Mucosa of stomach (tissue), 1 donor: ENCODE measurements around the gene KISS1R.

Source experiments
- H3K27me3 ChIP-seq: one replicate; pipeline ENCODE4 v1.7.0; 2013; ENCODE audit warnings: mild to moderate bottlenecking, low read length; ENCODE audit not compliant: control insufficient read depth, insufficient read depth
- H3K36me3 ChIP-seq: one replicate; pipeline ENCODE4 v1.7.0; 2013; ENCODE audit warnings: low read length; ENCODE audit not compliant: control insufficient read depth, insufficient read depth
- H3K4me1 ChIP-seq: one replicate; pipeline ENCODE4 v1.7.0; 2013; ENCODE audit warnings: mild to moderate bottlenecking, low read length; ENCODE audit not compliant: control insufficient read depth, insufficient read depth
- H3K4me3 ChIP-seq: one replicate; pipeline ENCODE4 v1.7.0; 2013; ENCODE audit warnings: low read length
- H3K9ac ChIP-seq: one replicate; pipeline ENCODE4 v1.7.0; 2013; ENCODE audit warnings: mild to moderate bottlenecking, low read length, moderate library complexity
- H3K9me3 ChIP-seq: one replicate; pipeline ENCODE4 v1.7.0; 2013; ENCODE audit warnings: mild to moderate bottlenecking, low read length, moderate library complexity; ENCODE audit not compliant: control insufficient read depth
- donor health status: Pancreatic carcinoma.

Gene KISS1R

DNA sequence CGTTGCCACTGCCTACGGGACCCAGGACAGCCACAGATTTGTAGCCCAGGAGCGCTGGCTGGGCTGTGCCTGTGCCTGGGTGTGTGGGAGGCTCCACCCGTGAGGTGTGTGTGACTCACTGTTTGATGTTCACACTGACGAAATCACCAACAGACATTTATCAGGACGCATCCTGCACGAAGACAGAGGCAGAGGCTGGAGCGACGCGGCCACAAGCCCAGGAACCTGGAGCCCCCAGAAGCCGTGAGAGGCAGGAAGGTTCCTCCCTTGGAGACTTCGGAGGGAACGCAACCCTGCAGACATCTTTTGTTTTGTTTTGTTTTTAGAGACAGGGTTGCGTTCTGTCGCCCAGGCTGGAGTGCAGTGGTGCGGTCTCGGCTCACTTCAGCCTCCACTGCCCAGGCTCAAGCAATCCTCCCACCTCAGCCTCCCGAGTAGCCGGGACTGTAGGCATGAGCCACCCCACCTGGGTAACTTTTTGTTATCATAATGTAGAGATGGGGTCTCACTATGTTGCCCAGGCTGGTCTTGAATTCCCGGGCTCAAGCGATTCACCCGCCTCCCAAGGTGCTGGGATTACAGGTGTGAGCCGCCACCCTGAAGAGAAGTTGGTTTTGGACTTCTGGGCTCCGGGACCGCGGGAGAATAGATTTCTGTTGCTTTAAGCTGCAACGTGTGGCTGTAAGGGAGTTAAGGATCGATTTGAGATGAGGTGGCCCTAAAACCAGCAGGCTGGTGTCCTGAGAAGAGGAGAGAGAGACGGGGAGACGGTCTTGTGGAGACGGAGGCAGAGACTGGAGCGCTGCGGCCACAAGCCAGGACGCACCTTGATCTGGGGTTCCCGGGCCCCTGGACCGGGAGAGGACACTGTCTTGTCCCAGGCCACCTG is 42.1 kb downstream of the KISS1R start:
- Histone ChIP-seq H3K9ac (no peak overlapping the region), H3K4me1 (peaks cover 13% of the 10 kb centered on the region), H3K9me3 (no peaks in the 10 kb centered on the region), H3K4me3 (no peak overlapping the region), H3K27me3 (peaks cover 4% of the 10 kb centered on the region), H3K36me3 (no peaks in the 10 kb centered on the region)

DNA sequence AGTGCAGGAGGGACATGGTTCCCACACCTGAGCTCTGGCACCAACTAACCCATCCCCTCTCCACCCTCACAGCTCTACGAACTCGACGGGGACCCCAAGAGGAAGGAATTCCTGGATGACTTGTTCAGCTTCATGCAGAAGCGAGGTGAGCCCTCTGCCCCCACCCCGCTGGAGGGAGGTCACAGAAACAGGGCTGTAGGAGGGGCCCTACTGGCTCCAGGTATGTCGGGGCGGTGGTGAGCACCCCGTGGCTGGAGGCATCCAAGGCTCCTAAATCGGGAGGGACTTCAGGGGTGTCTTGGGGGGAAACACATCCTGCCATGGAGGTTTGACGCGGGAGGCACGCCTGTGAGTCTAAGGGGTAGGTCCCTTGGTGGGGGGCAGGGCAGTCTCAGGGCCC is 42.9 kb downstream of the KISS1R start:
- no peak overlapping the region for H3K9ac ChIP-seq
- no peak overlapping the region for H3K4me3 ChIP-seq
- peaks cover 4% of the 10 kb centered on the region for H3K27me3 ChIP-seq
- H3K9me3 ChIP-seq, result no peaks in the 10 kb centered on the region
- H3K4me1 ChIP-seq, result peaks cover 13% of the 10 kb centered on the region
- H3K36me3 ChIP-seq, result no peaks in the 10 kb centered on the region

DNA sequence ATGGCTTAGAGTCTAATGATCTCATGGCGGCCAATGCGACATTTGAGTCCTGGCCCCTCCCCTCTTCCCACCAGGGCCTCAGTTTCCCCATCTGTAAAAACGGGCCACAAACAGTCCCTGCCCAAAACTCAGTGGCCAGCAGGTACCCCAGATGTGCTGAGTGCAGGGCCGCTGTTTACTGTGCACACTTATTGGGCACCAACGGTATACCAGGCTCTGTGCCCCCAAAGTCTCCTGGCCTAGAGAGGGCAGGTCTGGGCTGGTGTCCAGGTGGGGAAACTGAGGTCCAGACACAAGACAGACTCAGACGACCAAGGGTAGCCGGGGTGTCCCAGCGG is 43.4 kb downstream of the KISS1R start:
- Histone ChIP-seq H3K9ac (no peak overlapping the region), H3K36me3 (no peaks in the 10 kb centered on the region), H3K4me3 (no peak overlapping the region), H3K9me3 (no peaks in the 10 kb centered on the region), H3K4me1 (peaks cover 13% of the 10 kb centered on the region), H3K27me3 (peaks cover 4% of the 10 kb centered on the region)

DNA sequence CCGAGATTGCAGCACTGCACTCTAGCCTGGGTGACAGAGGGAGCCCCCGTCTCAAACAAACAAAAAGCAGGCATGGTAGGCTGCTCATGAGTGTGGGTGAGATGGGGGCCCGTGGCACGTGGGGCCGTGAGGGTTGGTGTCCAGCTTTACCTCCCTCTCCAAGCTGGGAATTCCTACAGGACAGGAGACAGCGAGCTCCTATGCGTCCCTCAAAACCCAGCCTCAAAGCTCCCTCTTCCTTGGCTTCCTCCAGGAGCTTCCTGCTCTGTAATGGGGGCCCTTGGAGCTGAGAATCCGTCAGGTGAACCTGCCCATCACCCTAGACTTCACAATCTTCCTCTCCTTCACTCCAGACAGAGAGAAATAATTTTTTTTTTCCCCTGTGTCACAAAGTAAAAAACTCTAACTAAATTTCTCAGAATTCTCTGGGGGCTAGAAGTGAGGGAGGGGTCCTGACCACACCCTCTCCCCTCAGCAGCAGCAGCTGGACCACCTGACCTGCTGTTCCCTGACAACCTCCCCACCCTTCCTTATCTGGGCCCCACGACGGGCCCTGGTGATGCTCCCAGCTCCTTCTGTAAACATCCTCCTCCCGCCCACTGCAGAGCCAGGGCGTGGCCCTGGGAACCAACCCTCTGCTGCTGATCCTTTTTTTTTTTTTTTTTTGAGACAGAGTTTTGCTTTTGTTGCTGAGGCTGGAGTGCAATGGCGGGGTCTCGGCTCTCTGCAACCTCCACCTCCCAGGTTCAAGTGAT is 44.9 kb downstream of the KISS1R start:
- Histone ChIP-seq H3K27me3 (no peaks in the 10 kb centered on the region), H3K9me3 (no peaks in the 10 kb centered on the region), H3K4me3 (no peak overlapping the region), H3K4me1 (peaks cover 13% of the 10 kb centered on the region), H3K36me3 (no peaks in the 10 kb centered on the region), H3K9ac (no peak overlapping the region)

DNA sequence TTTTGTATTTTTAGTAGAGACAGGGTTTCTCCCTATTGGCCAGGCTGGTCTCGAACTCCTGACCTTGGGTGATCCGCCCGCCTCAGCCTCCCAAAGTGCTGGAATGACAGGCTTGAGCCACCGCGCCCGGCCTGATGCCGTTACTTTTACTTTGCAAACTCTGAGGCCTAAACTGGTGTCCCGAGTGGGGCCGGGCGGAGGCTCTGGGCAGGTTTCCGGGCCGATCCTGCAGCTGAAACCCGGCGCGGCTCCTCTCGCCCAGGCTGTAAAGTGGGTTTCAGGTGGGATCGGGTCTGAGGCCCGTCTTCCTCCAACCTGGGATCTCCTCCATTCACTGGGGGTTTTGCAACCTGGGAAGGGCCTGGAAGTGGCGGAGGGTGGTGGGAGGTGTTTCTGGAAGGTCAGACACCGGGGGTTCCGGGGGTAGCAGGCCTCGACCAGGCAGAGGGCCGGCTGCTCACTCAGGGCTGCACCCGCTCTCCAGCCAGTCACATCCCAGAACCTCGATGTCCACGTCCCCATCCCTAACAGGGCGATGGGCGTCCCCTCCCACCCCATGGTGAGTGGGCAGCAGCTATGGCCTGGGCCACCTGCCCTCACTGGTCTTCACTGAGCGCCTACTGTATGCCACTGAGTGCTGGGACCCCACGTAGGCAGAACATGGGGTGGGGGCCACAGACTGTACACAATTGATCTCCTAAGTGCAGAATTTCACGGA is 45.7 kb downstream of the KISS1R start:
- Histone ChIP-seq H3K36me3 (no peaks in the 10 kb centered on the region), H3K4me3 (no peak overlapping the region), H3K4me1 (peaks cover 13% of the 10 kb centered on the region), H3K27me3 (no peaks in the 10 kb centered on the region), H3K9me3 (no peaks in the 10 kb centered on the region), H3K9ac (no peak overlapping the region)

DNA sequence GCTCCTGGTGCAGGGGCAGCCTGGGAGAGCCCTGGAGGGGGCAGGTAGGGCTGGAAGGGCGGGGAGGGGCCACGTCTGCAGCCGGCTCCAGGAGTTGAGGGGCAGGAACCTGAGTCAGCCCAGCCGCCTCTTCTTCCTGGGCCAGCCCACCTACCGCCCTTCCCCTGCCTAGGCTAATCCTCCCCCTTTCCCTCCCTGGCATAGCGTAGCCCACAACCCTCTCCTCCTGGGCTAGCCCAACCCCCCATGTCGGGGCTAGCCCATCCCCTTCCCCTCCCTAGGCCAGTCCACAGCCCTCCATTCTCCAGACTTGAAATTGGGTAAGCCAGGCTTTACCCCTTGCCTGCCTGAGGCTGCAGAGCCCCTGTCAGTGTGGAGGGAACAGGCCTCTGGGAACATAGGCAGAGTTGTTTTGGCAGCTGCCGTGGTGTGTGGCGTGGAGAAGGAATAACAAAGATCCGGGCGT is 46.4 kb downstream of the KISS1R start:
- Histone ChIP-seq H3K27me3 (no peaks in the 10 kb centered on the region), H3K4me1 (peaks cover 13% of the 10 kb centered on the region), H3K36me3 (no peaks in the 10 kb centered on the region), H3K9me3 (no peaks in the 10 kb centered on the region), H3K9ac (no peak overlapping the region), H3K4me3 (no peak overlapping the region)

DNA sequence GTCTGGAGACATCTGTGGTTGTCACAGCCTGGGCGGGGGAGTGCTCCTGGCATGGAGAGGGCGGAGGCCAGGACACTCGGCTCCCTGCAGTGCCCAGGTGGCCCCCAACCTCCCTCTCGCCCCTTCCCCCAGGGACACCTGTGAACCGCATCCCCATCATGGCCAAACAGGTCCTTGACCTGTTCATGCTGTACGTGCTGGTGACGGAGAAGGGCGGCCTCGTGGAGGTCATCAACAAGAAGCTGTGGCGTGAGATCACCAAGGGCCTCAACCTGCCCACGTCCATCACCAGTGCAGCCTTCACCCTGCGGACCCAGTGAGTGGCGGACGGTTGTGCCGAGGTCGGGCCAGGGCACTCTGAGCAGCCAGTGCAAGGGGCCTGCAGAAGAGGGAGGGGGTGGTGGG is 47.0 kb downstream of the KISS1R start:
- Histone ChIP-seq H3K4me3 (no peak overlapping the region), H3K9ac (no peak overlapping the region), H3K36me3 (no peaks in the 10 kb centered on the region)

DNA sequence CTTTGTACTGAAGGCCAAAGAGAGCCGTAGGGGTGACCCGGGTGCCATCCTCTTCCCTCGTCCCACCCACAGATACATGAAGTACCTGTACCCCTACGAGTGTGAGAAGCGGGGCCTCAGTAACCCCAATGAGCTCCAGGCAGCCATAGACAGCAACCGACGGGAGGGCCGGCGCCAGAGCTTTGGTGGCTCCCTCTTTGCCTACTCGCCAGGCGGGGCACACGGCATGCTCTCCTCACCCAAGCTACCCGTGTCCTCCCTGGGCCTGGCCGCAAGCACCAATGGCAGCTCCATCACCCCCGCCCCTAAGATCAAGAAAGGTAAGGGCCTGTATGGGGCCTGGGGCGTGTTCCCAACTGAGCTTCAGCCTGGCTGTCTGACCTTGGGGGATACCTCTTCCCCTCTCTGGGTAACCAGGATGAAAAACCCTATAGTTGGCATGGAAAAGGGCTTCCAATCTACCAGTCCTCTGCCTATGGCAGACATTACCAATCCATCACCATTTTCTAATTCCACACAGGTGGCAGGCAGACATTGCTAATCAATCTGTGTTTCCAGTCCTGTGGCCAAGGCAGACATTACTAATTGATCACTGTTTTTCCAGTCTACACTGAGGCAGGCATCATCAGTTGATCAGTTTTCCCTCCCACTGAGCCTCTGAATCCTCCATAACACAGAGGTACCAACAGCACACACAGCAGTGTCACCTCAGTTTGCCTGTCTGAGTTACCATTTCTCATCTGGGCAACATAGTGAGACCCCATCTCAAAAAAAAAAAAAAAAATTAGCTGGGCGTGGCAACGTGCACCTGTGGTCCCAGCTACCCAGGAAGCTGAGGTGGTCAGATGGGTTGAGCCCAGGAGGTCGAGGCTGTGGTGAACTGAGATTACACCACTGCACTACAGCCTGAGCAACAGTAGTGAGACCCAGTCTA is 47.9 kb downstream of the KISS1R start:
- H3K36me3 ChIP-seq, result no peaks in the 10 kb centered on the region

More for the DNA sequence above, 47.0 kb downstream of the KISS1R start:
- no peaks in the 10 kb centered on the region for H3K27me3 ChIP-seq
- no peaks in the 10 kb centered on the region for H3K9me3 ChIP-seq
- peaks cover 9% of the 10 kb centered on the region for H3K4me1 ChIP-seq

DNA sequence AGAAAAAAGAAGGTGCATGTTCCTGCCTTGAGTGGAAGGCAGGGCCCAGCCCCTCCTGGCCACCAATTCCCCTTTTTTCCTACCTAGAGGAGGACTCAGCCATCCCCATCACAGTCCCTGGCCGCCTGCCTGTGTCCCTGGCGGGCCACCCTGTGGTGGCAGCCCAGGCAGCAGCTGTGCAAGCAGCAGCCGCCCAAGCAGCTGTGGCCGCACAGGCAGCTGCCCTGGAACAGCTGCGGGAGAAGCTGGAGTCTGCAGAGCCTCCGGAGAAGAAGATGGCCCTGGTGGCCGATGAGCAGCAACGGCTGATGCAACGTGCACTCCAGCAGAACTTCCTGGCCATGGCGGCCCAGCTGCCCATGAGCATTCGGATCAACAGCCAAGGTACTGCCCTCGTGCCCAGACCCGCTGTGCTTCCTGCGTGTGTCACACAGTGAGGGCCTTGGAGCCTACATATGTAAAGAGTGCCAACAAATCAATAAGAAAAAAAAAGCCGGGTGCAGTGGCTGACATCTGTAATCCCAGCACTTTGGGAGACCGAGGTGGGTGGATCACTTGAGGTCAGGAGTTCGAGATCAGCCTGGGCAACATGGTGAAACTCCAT is 49.5 kb downstream of the KISS1R start:
- Histone ChIP-seq H3K4me1 (peaks cover 5% of the 10 kb centered on the region), H3K36me3 (peaks cover 4% of the 10 kb centered on the region)

More for the DNA sequence above, 47.9 kb downstream of the KISS1R start:
- H3K4me3 ChIP-seq, result no peak overlapping the region
- no peak overlapping the region for H3K9ac ChIP-seq
- peaks cover 5% of the 10 kb centered on the region for H3K4me1 ChIP-seq
- H3K9me3 ChIP-seq, result no peaks in the 10 kb centered on the region
- H3K27me3 ChIP-seq, result no peaks in the 10 kb centered on the region

More for the DNA sequence above, 49.5 kb downstream of the KISS1R start:
- Histone ChIP-seq H3K9ac (no peak overlapping the region), H3K27me3 (no peaks in the 10 kb centered on the region), H3K9me3 (no peaks in the 10 kb centered on the region), H3K4me3 (no peak overlapping the region)
